Globus pallidus (tissue), 1 donor: Measurements from ENCODE around the gene IL6R.

Experiments used
- DNase-seq: peaks from one replicate; pipeline ENCODE4 v3.0.0-alpha.2; 2015; ENCODE audit warnings: low spot score

IL6R gene

DNA sequence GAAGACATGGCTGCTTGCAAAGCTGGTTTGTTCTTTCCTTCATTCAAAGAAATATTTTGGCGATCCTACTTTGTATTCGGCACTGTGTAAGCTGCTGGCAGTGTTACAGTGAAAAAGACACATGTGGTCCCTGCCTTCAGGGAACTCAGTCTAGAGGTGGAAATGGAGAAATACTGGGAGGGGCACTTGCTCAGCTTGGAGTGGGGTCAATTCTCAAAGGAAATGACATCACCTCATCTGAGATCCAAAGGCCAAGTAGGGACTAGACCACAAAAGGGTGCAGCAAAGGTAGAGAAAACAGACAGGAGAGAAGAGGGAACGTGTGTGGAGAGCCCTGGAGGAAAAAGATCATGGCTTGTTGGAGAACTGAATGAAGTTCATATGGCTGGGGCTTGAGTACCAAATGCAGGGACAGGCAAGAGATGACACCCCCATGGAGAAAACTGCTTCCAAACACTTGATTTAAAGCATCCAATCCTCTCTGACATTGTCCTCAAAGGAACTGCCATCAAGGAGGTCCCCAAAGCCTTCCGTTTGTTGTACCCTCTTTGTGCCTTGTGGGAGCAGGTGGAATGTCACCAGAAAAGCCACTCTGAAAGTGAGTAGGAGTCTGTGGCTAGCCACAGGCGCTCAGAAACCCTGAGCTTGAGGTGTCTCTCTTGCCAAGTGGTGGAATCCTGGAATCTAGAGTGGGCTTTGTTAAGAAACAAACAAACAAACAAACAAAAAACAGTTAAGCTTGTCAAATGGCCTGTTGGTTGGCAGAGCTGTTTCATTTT lies 48.6 kb downstream of the IL6R start:
- no peak for DNase-seq

DNA sequence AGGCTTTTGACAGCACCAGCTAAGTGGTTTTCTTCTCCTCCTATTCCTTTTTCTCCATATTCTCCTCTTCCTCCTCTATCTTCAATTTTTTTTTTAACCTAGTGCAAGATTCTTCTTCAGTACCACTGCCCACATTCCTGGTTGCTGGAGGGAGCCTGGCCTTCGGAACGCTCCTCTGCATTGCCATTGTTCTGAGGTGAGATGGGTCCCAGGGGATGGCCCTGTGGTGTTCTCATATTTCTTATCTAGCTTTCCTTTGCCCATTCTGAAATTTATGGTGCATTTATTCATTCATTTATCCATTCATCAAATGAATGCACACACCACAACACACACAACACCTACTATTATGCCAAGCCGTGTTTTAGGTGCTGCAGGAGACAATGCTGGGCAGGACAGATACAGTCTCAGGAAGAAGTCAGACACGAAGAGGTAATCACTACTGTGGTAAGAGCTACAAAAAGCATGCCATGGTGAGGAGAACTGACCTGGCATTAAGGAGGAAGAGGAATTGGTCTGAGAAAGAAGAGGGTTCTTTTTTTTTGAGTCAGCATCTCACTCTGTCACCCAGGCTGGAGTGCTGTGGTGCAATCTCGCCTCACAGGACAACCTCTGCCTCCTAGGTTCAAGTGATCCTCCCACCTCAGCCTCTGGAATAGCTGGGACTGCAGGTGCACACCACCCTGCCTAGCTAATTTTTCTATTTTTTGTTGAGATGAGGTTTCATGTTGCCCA lies 49.4 kb downstream of the IL6R start:
- DNase-seq = no peak

DNA sequence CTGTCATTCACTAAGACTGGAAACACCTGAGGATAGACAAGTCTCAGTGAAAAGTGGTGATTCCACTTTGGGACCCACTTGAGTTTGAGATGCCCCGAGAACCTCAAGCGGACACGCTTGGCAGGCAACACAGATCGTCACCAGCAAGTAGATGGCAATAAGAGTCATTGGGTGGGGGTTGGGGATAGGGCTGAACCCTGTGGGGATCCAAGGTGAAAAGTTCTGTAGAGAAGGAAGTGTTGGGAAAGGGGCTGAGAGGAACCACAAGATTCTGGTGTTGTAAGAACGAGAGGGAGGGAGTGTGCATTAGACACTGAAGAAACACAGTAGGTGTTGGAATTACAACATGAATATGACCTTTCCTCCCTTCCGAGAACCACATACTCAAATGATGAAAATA lies 51.5 kb downstream of the IL6R start:
- no peak for DNase-seq

DNA sequence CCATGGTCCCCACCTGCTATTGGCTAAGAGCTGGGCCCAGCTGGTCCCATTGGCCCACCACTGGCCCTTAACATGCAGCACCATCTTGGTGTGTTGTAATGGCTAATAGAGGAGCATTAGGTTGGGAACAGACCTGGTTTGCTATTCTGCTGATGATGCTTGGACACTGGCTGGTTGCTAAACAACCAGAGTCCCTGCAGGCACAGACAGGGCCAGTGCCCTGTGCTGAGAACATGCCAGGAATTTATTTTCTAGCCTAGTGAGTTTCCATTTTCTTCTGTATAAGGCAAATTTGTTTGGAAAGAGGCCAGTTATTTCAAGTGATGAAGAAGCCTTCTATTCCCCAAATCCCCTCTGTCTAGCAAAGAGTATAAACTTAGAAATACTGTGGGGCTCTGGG lies 53.9 kb downstream of the IL6R start:
- peak; percentile 43 for DNase-seq

DNA sequence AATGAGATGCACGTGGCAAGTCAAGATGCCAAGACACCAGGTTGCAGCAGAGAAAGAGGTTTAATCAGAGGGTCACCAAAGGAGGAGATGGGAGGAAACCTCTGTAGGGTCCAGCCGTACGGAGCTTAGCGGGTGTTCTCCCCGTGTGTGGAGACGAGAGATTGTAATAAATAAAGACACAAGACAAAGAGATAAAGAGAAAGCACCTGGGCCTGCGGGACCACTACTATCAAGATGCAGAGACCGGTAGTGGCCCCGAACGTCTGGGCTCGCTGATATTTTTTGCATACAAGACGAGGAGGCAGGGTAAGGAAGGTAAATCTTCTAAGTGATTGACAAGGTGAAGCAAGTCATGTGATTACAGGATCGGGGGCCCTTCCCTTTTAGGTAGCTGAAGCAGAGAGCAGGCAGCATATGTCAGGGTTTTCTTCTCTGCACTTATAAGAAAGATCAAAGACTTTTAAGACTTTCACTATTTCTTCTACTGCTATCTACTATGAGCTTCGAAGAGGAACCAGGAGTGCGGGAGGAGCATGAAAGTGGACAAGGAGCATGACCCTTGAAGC lies 55.6 kb downstream of the IL6R start:
- no peak for DNase-seq

DNA sequence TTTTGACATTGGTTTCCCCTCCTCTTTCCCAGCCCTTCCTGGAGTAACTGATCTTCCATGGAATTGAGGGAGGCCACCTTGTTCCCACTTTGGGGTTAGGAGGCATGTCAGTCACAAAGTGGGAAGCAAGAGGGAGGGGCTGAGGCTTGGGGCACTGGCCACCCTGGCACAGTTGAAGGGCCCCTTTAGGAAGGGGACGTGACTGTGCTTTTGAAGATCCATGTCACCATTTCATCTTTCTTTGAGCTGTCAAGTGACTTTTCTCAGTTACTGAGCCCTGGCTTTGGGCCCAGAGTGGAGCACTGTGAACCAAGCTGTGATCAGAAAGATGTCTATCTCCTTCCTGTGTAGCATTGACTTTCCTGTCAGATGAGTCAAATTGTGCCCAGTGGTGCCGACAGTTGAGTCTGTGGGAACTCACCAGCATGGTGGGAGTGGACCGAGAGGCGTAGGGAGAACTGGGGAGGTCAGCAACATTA lies 58.4 kb downstream of the IL6R start:
- no peak for DNase-seq

DNA sequence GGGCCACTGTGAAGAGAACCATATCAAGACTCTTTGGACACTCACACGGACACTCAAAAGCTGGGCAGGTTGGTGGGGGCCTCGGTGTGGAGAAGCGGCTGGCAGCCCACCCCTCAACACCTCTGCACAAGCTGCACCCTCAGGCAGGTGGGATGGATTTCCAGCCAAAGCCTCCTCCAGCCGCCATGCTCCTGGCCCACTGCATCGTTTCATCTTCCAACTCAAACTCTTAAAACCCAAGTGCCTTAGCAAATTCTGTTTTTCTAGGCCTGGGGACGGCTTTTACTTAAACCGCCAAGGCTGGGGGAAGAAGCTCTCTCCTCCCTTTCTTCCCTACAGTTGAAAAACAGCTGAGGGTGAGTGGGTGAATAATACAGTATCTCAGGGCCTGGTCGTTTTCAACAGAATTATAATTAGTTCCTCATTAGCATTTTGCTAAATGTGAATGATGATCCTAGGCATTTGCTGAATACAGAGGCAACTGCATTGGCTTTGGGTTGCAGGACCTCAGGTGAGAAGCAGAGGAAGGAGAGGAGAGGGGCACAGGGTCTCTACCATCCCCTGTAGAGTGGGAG lies 60.6 kb downstream of the IL6R start:
- DNase-seq = no peak

DNA sequence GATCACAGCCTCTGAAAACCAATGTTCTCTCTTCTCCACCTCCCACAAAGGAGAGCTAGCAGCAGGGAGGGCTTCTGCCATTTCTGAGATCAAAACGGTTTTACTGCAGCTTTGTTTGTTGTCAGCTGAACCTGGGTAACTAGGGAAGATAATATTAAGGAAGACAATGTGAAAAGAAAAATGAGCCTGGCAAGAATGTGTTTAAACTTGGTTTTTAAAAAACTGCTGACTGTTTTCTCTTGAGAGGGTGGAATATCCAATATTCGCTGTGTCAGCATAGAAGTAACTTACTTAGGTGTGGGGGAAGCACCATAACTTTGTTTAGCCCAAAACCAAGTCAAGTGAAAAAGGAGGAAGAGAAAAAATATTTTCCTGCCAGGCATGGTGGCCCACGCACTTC lies 61.1 kb downstream of the IL6R start:
- DNase-seq = no peak

DNA sequence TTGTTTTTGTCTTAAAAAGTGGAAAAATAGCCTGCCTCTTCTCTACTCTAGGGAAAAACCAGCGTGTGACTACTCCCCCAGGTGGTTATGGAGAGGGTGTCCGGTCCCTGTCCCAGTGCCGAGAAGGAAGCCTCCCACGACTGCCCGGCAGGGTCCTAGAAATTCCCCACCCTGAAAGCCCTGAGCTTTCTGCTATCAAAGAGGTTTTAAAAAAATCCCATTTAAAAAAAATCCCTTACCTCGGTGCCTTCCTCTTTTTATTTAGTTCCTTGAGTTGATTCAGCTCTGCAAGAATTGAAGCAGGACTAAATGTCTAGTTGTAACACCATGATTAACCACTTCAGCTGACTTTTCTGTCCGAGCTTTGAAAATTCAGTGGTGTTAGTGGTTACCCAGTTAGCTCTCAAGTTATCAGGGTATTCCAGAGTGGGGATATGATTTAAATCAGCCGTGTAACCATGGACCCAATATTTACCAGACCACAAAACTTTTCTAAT lies 61.8 kb downstream of the IL6R start:
- no peak for DNase-seq

DNA sequence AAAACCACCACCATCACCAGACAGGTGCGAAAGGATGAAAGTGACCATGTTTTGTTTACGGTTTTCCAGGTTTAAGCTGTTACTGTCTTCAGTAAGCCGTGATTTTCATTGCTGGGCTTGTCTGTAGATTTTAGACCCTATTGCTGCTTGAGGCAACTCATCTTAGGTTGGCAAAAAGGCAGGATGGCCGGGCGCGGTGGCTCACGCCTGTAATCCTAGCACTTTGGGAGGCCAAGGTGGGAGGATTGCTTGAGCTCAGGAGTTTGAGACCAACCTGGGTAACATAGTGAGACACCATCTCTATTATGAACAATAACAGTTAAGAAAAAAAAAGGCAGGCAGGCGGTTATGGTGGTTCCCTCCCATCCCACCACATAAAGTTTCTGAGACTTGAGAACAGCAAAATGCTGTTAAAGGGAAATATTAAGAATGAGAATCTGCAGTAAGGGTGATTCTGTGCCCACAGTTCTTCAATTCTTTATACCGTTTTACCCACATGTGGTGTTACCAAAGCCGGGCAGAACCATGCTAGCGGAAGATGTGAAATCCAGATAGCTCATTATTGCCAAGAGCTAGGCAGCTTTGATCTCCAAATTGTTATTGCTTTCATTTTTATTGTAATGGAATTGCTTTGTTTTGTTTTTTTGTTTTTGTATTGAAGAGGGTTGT lies 62.4 kb downstream of the IL6R start:
- no peak for DNase-seq

DNA sequence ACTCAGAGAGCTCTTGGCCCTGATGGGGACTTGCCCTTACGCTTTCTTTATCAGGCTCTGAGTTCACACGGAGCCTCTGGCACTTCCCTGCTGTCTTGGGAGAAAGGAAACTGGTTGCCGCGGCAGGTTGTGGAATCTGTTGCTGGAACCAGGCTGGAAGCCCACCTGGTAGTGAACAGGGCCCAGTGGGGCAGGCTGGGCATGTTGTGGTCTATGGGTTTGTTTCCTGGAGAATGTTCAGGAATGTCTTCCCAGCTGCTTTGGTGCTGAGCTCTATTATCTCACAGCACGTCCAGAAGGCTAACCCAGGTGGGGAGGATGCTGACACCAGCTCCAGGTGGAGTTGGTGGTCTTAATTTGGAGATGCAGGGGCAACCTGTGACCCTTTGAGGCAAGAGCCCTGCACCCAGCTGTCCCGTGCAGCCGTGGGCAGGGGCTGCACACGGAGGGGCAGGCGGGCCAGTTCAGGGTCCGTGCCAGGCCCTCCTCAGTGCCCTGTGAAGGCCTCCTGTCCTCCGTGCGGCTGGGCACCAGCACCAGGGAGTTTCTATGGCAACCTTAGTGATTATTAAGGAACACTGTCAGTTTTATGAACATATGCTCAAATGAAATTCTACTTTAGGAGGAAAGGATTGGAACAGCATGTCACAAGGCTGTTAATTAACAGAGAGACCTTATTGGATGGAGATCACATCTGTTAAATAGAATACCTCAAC lies 63.5 kb downstream of the IL6R start:
- no peak for DNase-seq

DNA sequence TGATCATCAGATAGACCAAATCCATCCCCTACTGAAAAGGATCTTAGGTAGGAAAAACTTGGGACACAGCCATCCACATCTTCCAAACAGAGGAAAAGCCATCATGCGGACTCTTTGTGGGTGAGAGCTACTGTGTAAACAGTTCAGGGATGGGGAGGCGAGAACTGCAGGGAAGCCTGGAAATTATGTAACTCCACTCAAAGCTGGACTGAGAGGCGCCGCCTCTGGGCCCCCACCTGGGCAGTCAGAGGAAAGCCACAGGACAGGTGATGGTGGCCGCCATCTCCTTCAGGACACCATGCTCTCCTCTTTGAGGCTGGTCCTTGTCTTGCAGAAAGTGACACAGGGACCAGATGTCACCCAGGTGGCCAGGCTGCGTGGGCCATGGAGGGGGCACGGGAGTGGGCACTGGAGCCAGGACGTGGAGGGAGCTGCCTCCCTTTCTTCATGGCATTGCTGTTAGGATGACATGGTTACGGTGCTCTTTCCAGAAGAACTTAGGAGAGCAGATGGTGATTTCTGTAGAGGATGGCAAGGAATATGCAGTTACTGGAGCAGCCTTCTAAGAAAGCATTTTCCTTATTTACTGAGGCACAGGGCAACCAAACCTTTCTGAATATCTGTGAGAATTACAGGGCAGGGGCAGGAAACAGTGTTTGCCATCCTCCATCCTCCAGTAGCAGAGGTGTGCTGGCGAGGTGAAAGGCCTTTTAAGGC lies 64.9 kb downstream of the IL6R start:
- DNase-seq = no peak

DNA sequence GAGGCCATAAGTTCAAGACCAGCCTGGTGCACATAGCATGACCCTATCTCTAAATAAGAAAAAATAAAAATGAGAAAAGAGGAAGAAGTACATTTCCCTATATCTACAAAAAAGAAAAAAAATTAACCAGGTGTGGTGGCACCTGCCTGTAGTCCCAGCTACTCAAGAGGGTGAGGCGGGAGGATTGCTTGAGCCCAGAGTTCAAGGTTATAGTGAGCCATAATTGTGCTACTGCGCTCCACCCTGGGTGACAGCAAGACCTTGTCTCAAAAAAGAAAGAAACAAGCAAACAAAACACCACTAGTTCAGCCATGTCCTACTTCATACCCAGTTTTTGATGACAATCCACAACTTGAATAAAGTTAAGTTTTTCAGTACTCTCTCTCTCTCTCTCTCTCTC lies 66.2 kb downstream of the IL6R start:
- no peak for DNase-seq

DNA sequence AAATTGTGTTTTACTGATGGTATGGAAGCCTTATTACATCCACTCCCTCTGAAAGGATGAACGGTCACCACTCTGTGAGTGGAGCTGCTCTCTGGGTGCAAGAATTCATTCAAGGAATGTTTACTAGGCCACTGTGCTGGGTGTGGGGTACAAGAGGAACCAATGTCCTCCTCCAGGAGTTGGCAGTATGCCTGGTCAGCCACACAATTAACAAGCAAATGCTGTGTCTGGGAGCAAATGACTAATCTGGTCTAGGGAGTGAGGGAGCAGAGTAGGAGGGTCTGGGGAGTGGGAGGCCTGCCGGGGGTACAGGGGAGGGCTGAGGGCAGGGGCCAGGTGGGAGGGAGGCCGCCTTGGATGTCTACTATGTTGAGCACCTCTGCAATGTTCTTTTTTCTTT lies 69.7 kb downstream of the IL6R start:
- peak; percentile 94 for DNase-seq

DNA sequence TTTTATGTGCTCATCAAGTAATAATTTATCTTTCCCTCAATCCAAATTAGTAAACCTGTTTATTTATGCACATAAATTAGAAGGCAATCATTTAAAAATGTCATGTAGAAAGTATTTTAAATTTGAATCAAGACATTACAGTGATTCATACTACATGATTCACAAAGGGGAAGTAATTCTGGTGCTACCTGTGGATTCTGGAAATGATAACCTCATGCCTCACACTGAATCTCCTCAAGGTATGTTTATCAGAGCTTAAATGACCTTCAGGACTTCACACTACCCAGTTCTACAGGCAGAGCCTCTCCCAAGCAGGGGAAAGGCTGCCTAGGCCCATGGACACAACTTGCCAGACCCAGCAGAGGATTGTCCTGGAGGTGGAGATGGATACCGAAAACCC lies 71.6 kb downstream of the IL6R start:
- DNase-seq = no peak

DNA sequence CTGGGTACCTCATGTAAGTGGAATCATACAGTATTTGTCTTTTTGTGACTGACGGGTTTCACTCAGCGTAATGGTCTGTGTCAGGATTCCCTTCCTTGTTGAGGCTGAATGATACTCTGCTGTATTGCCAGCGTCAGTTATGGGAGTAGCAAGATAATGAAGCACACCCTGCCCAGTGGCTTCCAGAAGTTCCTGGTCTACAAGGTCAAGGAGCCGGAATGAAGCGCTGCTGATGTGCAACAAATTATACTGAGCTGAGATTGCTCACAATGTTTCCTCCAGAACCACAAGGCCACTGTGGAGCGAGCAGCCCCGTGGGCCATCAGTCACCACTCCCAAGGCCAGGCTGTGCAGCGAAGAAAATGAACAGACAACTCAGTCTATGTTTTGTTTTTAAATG lies 72.9 kb downstream of the IL6R start:
- no peak for DNase-seq

DNA sequence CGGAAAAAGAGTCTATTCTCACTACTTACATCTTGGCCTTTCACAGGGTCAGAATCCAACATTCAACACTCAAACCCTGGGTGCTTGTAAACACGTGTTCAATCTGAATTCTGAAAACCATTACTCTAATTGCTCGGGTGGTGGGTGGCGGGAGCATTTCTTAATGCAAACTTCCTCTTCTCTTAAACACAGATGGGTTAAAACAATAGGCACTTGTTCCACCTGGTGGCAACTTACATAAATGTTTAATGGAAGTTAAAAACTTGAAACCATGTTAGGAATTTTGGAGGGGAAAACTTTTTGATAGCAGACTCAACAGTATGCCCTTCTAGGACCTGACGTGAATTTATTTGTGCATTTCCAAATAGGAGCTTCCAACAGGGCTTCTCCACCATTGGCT lies 73.5 kb downstream of the IL6R start:
- DNase-seq = no peak

DNA sequence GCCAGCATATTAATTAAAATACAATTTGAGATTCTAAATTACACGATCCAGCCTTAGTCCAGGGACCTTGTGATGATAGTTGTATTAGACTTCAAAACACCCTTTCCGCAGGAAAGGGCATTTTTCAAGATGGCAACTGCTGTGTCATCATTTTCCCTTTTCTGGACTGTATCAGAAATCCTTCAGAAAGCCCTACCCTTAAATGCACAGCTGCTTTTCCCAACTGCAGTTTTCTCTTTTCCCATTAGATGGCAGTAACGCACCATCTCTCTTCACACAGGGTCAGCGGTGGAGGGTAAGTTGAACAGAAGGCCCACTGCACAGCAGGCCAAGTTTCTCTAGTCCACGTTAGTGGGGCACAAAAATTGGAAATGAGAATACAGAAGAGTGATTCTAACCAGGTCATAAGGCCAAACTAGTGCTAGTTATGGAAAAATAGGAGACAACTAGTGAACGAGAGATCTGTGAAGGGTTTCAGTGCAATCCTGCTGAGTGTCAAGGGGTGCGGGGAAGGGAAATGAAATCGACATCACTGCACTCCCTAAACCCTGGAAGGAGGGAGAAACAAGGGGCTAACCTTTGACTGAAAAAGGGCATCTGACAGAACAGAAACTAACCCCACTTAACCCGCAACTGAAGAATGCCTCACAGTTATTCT lies 74.8 kb downstream of the IL6R start:
- DNase-seq = peak; percentile 90

DNA sequence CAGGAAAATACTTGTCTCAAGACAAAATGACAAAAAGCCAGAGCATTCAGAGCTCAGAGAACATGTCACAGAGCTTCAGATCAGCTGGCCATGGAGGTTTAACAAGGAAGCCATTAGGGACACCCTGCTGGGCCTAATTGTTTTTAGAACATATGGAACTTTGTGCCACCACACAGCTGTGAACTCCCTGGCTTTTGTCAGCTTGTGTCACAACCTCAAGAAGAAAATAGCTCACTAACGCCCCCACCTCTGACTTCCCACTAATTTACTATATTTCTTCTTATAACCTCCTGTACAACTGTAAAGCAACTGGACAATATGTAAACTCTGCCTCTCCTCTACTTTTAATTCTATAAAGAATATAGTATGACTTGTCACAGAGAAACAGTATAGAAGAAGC lies 75.9 kb downstream of the IL6R start:
- no peak for DNase-seq
